GM23338 (cell line): ENCODE measurements around the gene UBAP2. TPM values are rescaled to one million over a fixed set of nuclear protein-coding genes. Genes with fewer than 3 reads are reported as not detected.

Source experiments
- ATAC-seq: fragments of 200-7000 bp; cut with Tn5 transposase; 3 replicates; pipeline ENCODE4 v1.9.1; 2020
- DNase-seq: peaks from one replicate; pipeline ENCODE4 v3.0.0-alpha.2; 2015; ENCODE audit warnings: low spot score
- H2AFZ ChIP-seq: fragments of 200-600 bp; sonication (generic); 2 replicates; pipeline ENCODE4 v1.8.0; 2016; ENCODE audit warnings: antibody characterized with exemption, mild to moderate bottlenecking, moderate library complexity
- H3F3A ChIP-seq: fragments of 200-600 bp; sonication (generic); replicated peaks from 2 replicates; pipeline ENCODE4 v1.8.0; 2017; ENCODE audit warnings: antibody characterized with exemption, mixed run types, low read depth
- H3K27ac ChIP-seq: fragments of 200-600 bp; sonication (generic); 2 replicates; pipeline ENCODE4 v1.6.1; 2016; ENCODE audit warnings: low read depth
- H3K27me3 ChIP-seq: fragments of 200-600 bp; sonication (generic); 2 replicates; pipeline ENCODE4 v1.8.0; 2016; ENCODE audit warnings: mild to moderate bottlenecking, mixed run types, moderate library complexity; ENCODE audit not compliant: insufficient read depth
- H3K36me3 ChIP-seq: fragments of 200-600 bp; sonication (generic); 2 replicates; pipeline ENCODE4 v1.8.0; 2016; ENCODE audit warnings: mild to moderate bottlenecking; ENCODE audit not compliant: insufficient read depth
- H3K4me1 ChIP-seq: fragments of 200-600 bp; sonication (generic); 2 replicates; pipeline ENCODE4 v1.8.0; 2016; ENCODE audit warnings: mild to moderate bottlenecking, moderate library complexity; ENCODE audit not compliant: insufficient read depth
- H3K4me2 ChIP-seq: fragments of 200-600 bp; sonication (generic); 2 replicates; pipeline ENCODE4 v1.7.1; 2017; ENCODE audit warnings: mixed run types
- H3K4me3 ChIP-seq: fragments of 200-600 bp; sonication (generic); 2 replicates; pipeline ENCODE4 v1.6.1; 2016; ENCODE audit warnings: mixed run types
- H3K79me2 ChIP-seq: fragments of 200-600 bp; sonication (generic); replicated peaks from 2 replicates; pipeline ENCODE4 v1.8.0; 2017; ENCODE audit warnings: mild to moderate bottlenecking; ENCODE audit not compliant: insufficient read depth
- H3K9me2 ChIP-seq: fragments of 200-600 bp; sonication (generic); 2 replicates; pipeline ENCODE4 v1.8.0; 2017; ENCODE audit not compliant: insufficient read depth
- H4K20me1 ChIP-seq: fragments of 200-600 bp; sonication (generic); replicated peaks from 2 replicates; pipeline ENCODE4 v1.8.0; 2017; ENCODE audit warnings: mild to moderate bottlenecking; ENCODE audit not compliant: insufficient read depth
- H3K27ac Mint-ChIP-seq: 2 replicates; pipeline ENCODE4 v1.8.0; 2020; ENCODE audit warnings: inconsistent platforms, mild to moderate bottlenecking, moderate library complexity, mixed read lengths
- H3K27me3 Mint-ChIP-seq: 3 replicates; pipeline ENCODE4 v1.8.0; 2022; ENCODE audit warnings: low read depth, mild to moderate bottlenecking, moderate library complexity, mixed read lengths, inconsistent platforms; ENCODE audit not compliant: insufficient read depth, poor library complexity
- H3K36me3 Mint-ChIP-seq: 3 replicates; pipeline ENCODE4 v1.8.0; 2021; ENCODE audit warnings: low read depth, mild to moderate bottlenecking, inconsistent platforms, moderate library complexity, mixed read lengths
- H3K4me1 Mint-ChIP-seq: 3 replicates; pipeline ENCODE4 v1.8.0; 2020; ENCODE audit warnings: mild to moderate bottlenecking, inconsistent platforms, mixed read lengths
- H3K4me3 Mint-ChIP-seq: 3 replicates; pipeline ENCODE4 v1.8.0; 2021; ENCODE audit warnings: moderate library complexity, mild to moderate bottlenecking, inconsistent platforms, mixed read lengths
- H3K9me3 Mint-ChIP-seq: 3 replicates; pipeline ENCODE4 v1.8.0; 2020; ENCODE audit warnings: moderate library complexity, mild to moderate bottlenecking, inconsistent platforms, mixed read lengths
- CREB1 ChIP-seq: fragments of 250-450 bp; sonication (Bioruptor Pico); IDR thresholded peaks from 2 replicates; pipeline ENCODE4 v1.5.0; 2020; ENCODE audit warnings: low read depth, mild to moderate bottlenecking, moderate library complexity
- ETS1 ChIP-seq: IDR thresholded peaks from 2 replicates; pipeline ENCODE4 v1.6.1; 2016; ENCODE audit warnings: antibody characterized with exemption
- EZH2 ChIP-seq: fragments of 200-600 bp; sonication (generic); IDR thresholded peaks from one replicate; pipeline ENCODE4 v1.8.0; 2017; ENCODE audit warnings: antibody characterized with exemption, mild to moderate bottlenecking, low read depth; ENCODE audit not compliant: unreplicated experiment
- EZH2phosphoT487 ChIP-seq: fragments of 200-600 bp; sonication (generic); IDR thresholded peaks from one replicate; pipeline ENCODE4 v1.8.1; 2018; ENCODE audit warnings: antibody characterized with exemption; ENCODE audit not compliant: unreplicated experiment
- JUNB ChIP-seq: IDR thresholded peaks from one replicate; pipeline ENCODE4 v1.6.1; 2016; ENCODE audit warnings: antibody characterized with exemption; ENCODE audit not compliant: unreplicated experiment
- NANOG ChIP-seq: IDR thresholded peaks from 2 replicates; pipeline ENCODE4 v1.6.1; 2016; ENCODE audit warnings: antibody characterized with exemption, borderline replicate concordance
- POLR2AphosphoS5 ChIP-seq: IDR thresholded peaks from 2 replicates; pipeline ENCODE4 v1.6.1; 2016; ENCODE audit warnings: antibody characterized with exemption, low read depth
- REST ChIP-seq: IDR thresholded peaks from one replicate; pipeline ENCODE4 v1.6.1; 2018; ENCODE audit warnings: antibody characterized with exemption; ENCODE audit not compliant: unreplicated experiment
- STAT1 ChIP-seq: IDR thresholded peaks from one replicate; pipeline ENCODE4 v1.6.1; 2016; ENCODE audit warnings: antibody characterized with exemption; ENCODE audit not compliant: unreplicated experiment
- ZNF114 ChIP-seq: fragments of 250-450 bp; sonication (Bioruptor Pico); IDR thresholded peaks from 2 replicates; pipeline ENCODE4 v1.5.0; 2020; ENCODE audit warnings: mild to moderate bottlenecking, moderate library complexity
- ZNF331 ChIP-seq: fragments of 250-450 bp; sonication (Bioruptor Pico); IDR thresholded peaks from 2 replicates; pipeline ENCODE4 v1.5.0; 2020; ENCODE audit warnings: low read depth, mild to moderate bottlenecking, moderate library complexity
- polyA plus RNA-seq: library from polyadenylated mRNA; unstranded; fragments of >200 nt; fragmentation: Nextera tagmentation; extraction: Ambion mirVana; gene quantifications from 2 replicates; pipeline ENCODE4 v1.2.1, GENCODE V29; 2016
- total RNA-seq: library from RNA; depleted of rRNA; stranded (reverse); fragments of >200 nt; shearing (Covaris generic); gene quantifications from 2 replicates; pipeline ENCODE4 v1.2.3, GENCODE V29; 2014
- TF ChIP-seq, protein P1 (sequence below), 2 experiments: fragments of 200-600 bp in 1 of 2; sonication (generic) in 1 of 2; conservative IDR thresholded peaks; 2 replicates each; pipeline versions ENCODE4 v1.5.1 to v1.6.1; 2016 to 2017; ENCODE audit warnings: antibody characterized with exemption in 2 of 2, low read depth in 2 of 2, mild to moderate bottlenecking in 2 of 2, moderate library complexity in 1 of 2
- TF ChIP-seq, protein P2 (sequence below): fragments of 250-450 bp; sonication (Bioruptor Pico); IDR thresholded peaks from 2 replicates; pipeline ENCODE4 v1.5.0; 2020; ENCODE audit warnings: mild to moderate bottlenecking, moderate library complexity

Gene UBAP2
- total and polyA plus RNA-seq, 2 experiments from 2014 or later = 47.4 to 56.4 TPM

DNA sequence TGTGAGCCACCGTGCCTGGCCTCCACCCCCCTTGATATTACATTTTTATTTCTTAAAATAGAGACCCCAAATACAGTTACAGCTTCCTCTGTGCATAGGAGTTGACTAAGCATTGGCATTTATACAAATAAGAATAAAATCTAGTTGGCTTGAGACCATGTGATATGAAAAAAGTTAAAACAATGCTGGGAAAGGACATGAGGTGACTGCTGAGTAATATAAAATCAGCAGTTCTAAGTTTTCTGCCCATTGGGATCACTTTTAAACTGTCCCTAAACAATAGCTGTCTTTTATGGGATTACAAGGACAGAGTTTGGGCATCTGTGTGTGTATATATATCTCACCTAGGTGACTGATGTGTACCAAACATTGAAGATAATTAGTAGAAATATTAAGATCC, 135.1 kb downstream of the UBAP2 start:
- no peak overlapping the region for H2AFZ ChIP-seq
- H3K4me1 ChIP-seq = 0 out of 2 replicates have a peak, but pooled peaks cover 6% of the 10 kb centered on the region
- no peaks in the 10 kb centered on the region for H3K27me3 ChIP-seq
- TF ChIP-seq NANOG = no peak
- no peak for TF ChIP-seq REST
- TF ChIP-seq, protein P1, sequence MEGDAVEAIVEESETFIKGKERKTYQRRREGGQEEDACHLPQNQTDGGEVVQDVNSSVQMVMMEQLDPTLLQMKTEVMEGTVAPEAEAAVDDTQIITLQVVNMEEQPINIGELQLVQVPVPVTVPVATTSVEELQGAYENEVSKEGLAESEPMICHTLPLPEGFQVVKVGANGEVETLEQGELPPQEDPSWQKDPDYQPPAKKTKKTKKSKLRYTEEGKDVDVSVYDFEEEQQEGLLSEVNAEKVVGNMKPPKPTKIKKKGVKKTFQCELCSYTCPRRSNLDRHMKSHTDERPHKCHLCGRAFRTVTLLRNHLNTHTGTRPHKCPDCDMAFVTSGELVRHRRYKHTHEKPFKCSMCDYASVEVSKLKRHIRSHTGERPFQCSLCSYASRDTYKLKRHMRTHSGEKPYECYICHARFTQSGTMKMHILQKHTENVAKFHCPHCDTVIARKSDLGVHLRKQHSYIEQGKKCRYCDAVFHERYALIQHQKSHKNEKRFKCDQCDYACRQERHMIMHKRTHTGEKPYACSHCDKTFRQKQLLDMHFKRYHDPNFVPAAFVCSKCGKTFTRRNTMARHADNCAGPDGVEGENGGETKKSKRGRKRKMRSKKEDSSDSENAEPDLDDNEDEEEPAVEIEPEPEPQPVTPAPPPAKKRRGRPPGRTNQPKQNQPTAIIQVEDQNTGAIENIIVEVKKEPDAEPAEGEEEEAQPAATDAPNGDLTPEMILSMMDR (conservative IDR thresholded peaks at IDR 0.05; ENCODE audit: low read depth in 2 of 2) = no peak
- TF ChIP-seq ZNF331 (CRISPR knock-in tag) = no peak
- TF ChIP-seq, protein P2, sequence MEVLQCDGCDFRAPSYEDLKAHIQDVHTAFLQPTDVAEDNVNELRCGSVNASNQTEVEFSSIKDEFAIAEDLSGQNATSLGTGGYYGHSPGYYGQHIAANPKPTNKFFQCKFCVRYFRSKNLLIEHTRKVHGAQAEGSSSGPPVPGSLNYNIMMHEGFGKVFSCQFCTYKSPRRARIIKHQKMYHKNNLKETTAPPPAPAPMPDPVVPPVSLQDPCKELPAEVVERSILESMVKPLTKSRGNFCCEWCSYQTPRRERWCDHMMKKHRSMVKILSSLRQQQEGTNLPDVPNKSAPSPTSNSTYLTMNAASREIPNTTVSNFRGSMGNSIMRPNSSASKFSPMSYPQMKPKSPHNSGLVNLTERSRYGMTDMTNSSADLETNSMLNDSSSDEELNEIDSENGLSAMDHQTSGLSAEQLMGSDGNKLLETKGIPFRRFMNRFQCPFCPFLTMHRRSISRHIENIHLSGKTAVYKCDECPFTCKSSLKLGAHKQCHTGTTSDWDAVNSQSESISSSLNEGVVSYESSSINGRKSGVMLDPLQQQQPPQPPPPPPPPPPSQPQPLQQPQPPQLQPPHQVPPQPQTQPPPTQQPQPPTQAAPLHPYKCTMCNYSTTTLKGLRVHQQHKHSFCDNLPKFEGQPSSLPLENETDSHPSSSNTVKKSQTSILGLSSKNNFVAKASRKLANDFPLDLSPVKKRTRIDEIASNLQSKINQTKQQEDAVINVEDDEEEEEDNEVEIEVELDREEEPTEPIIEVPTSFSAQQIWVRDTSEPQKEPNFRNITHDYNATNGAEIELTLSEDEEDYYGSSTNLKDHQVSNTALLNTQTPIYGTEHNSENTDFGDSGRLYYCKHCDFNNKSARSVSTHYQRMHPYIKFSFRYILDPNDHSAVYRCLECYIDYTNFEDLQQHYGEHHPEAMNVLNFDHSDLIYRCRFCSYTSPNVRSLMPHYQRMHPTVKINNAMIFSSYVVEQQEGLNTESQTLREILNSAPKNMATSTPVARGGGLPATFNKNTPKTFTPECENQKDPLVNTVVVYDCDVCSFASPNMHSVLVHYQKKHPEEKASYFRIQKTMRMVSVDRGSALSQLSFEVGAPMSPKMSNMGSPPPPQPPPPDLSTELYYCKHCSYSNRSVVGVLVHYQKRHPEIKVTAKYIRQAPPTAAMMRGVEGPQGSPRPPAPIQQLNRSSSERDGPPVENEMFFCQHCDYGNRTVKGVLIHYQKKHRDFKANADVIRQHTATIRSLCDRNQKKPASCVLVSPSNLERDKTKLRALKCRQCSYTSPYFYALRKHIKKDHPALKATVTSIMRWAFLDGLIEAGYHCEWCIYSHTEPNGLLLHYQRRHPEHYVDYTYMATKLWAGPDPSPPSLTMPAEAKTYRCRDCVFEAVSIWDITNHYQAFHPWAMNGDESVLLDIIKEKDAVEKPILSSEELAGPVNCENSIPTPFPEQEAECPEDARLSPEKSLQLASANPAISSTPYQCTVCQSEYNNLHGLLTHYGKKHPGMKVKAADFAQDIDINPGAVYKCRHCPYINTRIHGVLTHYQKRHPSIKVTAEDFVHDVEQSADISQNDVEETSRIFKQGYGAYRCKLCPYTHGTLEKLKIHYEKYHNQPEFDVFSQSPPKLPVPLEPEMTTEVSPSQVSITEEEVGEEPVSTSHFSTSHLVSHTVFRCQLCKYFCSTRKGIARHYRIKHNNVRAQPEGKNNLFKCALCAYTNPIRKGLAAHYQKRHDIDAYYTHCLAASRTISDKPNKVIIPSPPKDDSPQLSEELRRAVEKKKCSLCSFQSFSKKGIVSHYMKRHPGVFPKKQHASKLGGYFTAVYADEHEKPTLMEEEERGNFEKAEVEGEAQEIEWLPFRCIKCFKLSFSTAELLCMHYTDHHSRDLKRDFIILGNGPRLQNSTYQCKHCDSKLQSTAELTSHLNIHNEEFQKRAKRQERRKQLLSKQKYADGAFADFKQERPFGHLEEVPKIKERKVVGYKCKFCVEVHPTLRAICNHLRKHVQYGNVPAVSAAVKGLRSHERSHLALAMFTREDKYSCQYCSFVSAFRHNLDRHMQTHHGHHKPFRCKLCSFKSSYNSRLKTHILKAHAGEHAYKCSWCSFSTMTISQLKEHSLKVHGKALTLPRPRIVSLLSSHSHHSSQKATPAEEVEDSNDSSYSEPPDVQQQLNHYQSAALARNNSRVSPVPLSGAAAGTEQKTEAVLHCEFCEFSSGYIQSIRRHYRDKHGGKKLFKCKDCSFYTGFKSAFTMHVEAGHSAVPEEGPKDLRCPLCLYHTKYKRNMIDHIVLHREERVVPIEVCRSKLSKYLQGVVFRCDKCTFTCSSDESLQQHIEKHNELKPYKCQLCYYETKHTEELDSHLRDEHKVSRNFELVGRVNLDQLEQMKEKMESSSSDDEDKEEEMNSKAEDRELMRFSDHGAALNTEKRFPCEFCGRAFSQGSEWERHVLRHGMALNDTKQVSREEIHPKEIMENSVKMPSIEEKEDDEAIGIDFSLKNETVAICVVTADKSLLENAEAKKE (CRISPR knock-in tag) = no peak
- TF ChIP-seq EZH2 = no peak
- TF ChIP-seq STAT1 = no peak
- TF ChIP-seq JUNB = no peak
- TF ChIP-seq ETS1 = no peak
- TF ChIP-seq POLR2AphosphoS5 = no peak
- no peak for TF ChIP-seq EZH2phosphoT487
- TF ChIP-seq CREB1 (CRISPR knock-in tag) = no peak
- TF ChIP-seq ZNF114 (CRISPR knock-in tag) = no peak
- H3K4me3 ChIP-seq = no peak overlapping the region
- peaks cover 25% of the 10 kb centered on the region for H3K79me2 ChIP-seq
- no peak overlapping the region for H3K27ac ChIP-seq
- H3K9me2 ChIP-seq = no peaks in the 10 kb centered on the region
- Mint-ChIP-seq H3K27ac (no peak overlapping the region), H3K9me3 (no peaks in the 10 kb centered on the region), H3K36me3 (peaks cover 38% of the 10 kb centered on the region), H3K4me3 (no peak overlapping the region), H3K27me3 (peaks cover 17% of the 10 kb centered on the region), H3K4me1 (peaks cover 19% of the 10 kb centered on the region; the same call in 2 of the 3 replicates)
- peaks cover 3% of the 10 kb centered on the region; the same call in 1 of the 2 replicates for H3F3A ChIP-seq
- no peak for DNase-seq
- H4K20me1 ChIP-seq = peaks cover 14% of the 10 kb centered on the region; the same call in 1 of the 2 replicates
- ATAC-seq = no peak
- H3K36me3 ChIP-seq = peaks cover 11% of the 10 kb centered on the region
- H3K4me2 ChIP-seq = no peak overlapping the region
